HL-60/S4 treated with phorbol 12-myristate 13-acetate at 8.2 ng/mL for 4 days and 3 days (cell line): ENCODE measurements around the gene LIF.
"Not testable (repeated sequence)": the region's sequence is repeated elsewhere in the genome, so short reads cannot be mapped to it uniquely, and the experiment has no call there.

Source experiments
- in situ Hi-C: fragments of 300-500 bp; cut with MboI; formaldehyde crosslinking; loops from 2 replicates; pipeline ENCODE4 v1.15.0; 2022; ENCODE audit warnings: low sequenced_read_pairs

Gene LIF

GRCh38 chr22:30228509-30229359, 17.8 kb downstream of the LIF start:
- in situ Hi-C loops, result no loop called here

- in situ Hi-C loops, result no loop called here
Observed at GRCh38 chr22:30227438-30228228, 18.9 kb downstream of the LIF start.

GRCh38 chr22:30226192-30226832, 20.2 kb downstream of the LIF start:
- in situ Hi-C loops, result no loop called here

GRCh38 chr22:30225220-30225927, 21.2 kb downstream of the LIF start:
- in situ Hi-C loops, result no loop called here

- in situ Hi-C loops, result no loop called here
Observed at GRCh38 chr22:30224161-30224857, 22.2 kb downstream of the LIF start.

- in situ Hi-C loops, result no loop called here
Observed at GRCh38 chr22:30223303-30223702, 23.3 kb downstream of the LIF start.

GRCh38 chr22:30222321-30222720, 24.2 kb downstream of the LIF start:
- in situ Hi-C loops, result no loop called here

- in situ Hi-C loops, result no loop called here
Observed at GRCh38 chr22:30221121-30221992, 25.2 kb downstream of the LIF start.

GRCh38 chr22:30220338-30221012, 26.1 kb downstream of the LIF start:
- in situ Hi-C loops, result no loop called here

GRCh38 chr22:30219668-30220278, 26.8 kb downstream of the LIF start:
- in situ Hi-C loops, result no loop called here

- in situ Hi-C loops, result no loop called here
Observed at GRCh38 chr22:30219049-30219654, 27.4 kb downstream of the LIF start.

GRCh38 chr22:30217698-30218560, 28.6 kb downstream of the LIF start:
- in situ Hi-C loops, result no loop called here

- in situ Hi-C loops, result no loop called here
Observed at GRCh38 chr22:30216710-30217109, 29.8 kb downstream of the LIF start.

- in situ Hi-C loops, result not testable (repeated sequence)
Observed at GRCh38 chr22:30216272-30216671, 30.3 kb downstream of the LIF start.

GRCh38 chr22:30214703-30215407, 31.7 kb downstream of the LIF start:
- in situ Hi-C loops, result no loop called here

GRCh38 chr22:30212996-30213441, 33.5 kb downstream of the LIF start:
- in situ Hi-C loops, result no loop called here
